Measurements from ENCODE around the gene WWOX.
"Not testable (repeated sequence)": the region's sequence is repeated elsewhere in the genome, so short reads cannot be mapped to it uniquely, and the experiment has no call there.

Gene WWOX

GRCh38 chr16:78502812-78503350 lies 403.4 kb downstream of the WWOX start:
- no peak for DNase-seq (ENCODE audit: low spot score)

- DNase-seq (ENCODE audit: low spot score) = peak; percentile 47
These were observed 404.1 kb downstream of the WWOX start for GRCh38 chr16:78503602-78504001.

- no peak for DNase-seq (ENCODE audit: low spot score)
These were observed 405.0 kb downstream of the WWOX start for GRCh38 chr16:78504401-78504851.

- DNase-seq (ENCODE audit: low spot score) = no peak
These were observed 405.6 kb downstream of the WWOX start for GRCh38 chr16:78505036-78505435.

DNA sequence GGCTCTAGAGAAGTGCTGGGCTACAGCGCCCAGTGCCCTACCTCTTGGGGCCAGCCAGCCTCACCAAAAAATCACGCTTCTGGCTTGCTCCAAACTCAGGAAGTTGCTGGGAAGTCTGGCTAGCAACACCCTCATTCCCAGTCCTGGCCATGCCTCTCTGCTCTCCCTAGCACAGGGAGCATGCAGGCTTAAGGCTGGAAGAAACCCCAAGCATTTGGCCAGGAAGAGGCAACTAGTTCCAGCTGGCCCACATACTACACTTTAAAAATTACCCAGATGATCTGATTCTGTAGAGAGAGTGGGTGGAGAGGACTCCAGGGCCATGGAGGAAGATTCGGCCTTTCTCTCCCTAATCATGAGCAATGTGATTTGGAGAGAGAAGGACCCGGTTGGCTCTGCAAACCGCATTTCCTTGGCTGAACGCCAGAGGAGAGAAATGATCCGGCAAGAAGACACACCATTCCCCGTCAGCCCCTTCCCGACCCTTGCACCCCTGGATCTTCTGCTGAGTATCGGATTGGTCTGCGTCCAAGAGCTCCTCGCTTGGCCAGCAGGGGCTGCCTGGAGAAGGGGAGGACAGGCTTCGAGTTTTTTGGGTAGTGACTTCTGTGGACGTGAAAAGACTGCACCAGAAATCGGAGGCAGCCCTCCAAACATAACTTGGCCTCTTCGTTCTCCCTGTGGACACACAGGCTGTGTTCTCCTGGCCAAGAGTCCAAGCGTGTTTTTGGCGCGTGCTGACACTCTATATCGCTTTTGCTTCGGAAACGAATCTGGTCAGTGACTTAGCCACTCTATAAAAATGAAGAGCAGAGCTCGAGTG lies 406.3 kb downstream of the WWOX start:
- DNase-seq (ENCODE audit: low spot score) = peak; percentile 34

- no peak for DNase-seq (ENCODE audit: low spot score)
These were observed 407.1 kb downstream of the WWOX start for GRCh38 chr16:78506367-78507193.

DNA sequence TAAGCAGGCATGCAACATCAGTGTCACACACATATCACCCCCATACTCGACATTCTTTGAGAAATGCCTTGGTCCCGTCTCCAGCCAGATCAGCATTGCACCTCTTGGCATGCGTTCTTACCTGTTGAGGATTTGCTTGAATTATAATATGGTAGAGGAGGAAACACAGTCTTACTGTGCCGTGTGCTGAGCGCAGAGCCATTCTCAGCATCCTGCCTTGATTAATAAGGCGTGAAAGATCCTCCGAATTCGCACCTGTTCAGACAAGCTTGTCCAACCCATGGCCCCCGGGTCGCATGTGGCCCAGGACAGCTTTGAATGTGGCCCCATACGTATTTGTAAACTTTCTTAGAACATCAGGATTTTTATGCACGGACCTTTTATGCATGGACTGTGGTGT lies 408.1 kb downstream of the WWOX start:
- DNase-seq (ENCODE audit: low spot score) = no peak

DNA sequence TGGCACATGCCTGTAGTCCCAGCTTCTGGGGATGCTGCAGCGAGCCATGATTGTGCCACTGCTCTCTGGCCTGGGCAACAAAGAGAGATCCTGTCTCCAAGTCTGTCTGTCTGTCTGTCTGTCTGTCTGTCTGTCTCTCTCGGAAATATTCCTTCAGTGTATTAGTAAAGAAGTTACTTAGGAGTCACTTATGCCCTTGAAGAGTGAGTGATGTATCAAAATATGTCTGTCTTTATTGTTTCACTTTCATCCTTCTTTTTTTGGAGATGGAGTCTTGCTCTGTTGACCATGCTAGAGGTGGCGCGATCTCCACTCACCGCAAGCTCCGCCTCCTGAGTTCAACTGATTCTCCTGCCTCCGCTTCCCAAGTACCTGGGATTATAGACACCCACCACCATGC lies 410.5 kb downstream of the WWOX start:
- DNase-seq (ENCODE audit: low spot score) = no peak

DNA sequence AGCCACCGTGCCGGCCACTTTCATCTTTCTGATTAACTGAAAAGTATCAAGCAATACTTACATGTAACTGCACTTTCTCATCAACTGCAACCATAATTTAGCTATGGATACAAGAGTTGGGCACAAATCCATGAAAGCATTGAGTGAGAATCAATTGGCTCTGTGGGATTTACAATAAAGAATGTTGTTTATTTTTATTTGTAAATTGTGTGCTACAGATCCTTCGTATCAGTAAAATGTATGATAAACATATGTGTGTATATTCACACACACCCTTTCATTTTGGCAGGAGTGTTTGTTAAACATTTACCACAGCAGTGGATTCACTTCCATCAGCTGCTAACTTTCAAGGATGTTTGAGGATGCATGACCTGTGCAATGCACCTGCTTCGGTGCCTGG lies 411.0 kb downstream of the WWOX start:
- no peak for DNase-seq (ENCODE audit: low spot score)

DNA sequence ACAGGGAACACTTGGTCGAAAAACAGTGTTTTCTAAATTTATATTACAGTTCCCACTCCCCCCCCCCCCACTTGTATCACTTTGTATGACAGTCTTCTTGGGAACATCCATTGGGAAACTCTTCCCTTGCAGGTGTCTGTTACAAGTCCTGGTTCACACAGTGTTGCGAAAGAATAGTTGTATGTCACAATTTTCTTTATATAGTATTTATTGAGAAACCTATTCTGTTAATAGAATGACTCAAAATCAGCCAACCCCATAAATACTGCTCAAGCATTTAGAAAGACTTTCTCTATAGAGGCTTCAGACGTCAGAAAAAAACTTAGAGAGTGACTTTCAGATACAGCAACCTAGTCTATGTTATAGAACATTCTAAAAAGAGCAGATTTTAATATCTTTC lies 414.4 kb downstream of the WWOX start:
- no peak for DNase-seq (ENCODE audit: low spot score)

- not testable (repeated sequence) for DNase-seq (ENCODE audit: low spot score)
These were observed 415.4 kb downstream of the WWOX start for GRCh38 chr16:78514888-78515287.

GRCh38 chr16:78515421-78515820 lies 416.0 kb downstream of the WWOX start:
- DNase-seq (ENCODE audit: low spot score) = no peak

DNA sequence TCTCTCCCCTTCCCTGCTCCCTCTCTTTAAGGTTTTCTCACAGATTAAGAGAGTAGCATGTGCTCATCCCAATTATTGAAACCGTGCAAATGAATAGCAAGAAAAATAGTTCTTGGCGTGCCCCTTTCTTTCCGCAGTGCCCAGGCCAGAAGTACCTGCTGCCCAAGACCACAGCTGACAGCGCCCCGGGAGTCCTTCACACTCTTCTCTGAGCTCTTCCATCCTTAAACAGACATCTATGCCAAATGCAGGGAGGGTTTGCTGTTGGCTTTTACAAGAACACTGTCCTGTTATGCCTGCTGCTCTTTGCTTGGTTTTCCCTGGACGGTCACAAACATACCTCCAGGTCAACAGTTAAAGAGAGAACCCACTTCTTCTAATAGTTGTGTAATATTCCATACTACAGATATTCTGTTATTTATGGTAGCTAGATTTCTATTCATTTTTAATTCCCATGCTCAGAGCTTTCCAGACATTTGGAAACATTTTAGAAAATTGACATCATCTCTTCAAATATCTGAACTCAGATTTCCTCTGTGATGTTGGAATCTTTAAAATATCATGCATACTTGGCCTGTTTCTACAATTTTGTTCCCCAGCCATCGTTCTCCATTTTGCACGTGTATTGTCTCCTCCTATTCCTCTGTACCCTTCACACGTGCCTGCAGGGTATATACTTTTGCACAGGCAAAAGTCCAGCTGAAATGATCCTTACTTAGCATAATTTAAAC lies 416.7 kb downstream of the WWOX start:
- DNase-seq (ENCODE audit: low spot score) = no peak

- DNase-seq (ENCODE audit: low spot score) = no peak
These were observed 420.4 kb downstream of the WWOX start for GRCh38 chr16:78519896-78520295.

GRCh38 chr16:78520470-78520869 lies 421.0 kb downstream of the WWOX start:
- no peak for DNase-seq (ENCODE audit: low spot score)

- no peak for DNase-seq (ENCODE audit: low spot score)
These were observed 422.9 kb downstream of the WWOX start for GRCh38 chr16:78522327-78522726.

DNA sequence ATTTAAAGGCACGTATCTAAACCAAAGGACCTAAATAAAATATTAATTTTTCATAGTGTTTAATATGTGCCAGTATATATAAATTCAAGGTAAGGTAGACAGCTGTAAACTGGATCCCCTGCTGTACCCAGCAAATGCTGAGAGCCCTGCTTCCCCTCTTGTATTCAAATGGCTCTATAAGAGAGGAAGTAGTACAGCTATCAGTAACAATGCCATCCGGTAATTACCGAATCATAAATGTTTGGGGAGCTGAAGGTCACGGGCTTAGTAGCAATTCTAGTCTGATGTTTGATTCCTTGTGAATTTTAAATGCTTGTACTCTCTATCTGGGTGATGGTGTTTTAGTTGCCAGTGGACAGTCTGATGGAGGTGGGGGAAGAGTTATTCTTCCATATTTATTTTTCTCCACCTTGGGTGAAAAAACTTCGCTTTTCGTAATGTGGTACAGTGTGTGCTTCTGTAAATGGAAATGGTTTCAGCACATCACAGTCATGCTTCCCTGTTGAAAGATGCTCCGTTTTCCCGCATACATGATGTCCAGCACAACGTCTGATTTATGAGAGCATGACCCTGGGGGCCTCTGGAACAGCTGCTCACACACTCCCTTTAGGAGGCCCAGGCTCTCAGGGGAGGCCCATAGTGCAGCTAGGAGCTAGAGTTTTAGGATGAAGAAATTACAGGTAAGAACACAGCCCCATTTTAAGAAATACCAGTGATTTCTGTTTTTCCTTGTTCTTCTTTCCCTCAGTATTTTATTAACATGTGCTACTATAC lies 423.9 kb downstream of the WWOX start:
- DNase-seq (ENCODE audit: low spot score) = no peak

DNA sequence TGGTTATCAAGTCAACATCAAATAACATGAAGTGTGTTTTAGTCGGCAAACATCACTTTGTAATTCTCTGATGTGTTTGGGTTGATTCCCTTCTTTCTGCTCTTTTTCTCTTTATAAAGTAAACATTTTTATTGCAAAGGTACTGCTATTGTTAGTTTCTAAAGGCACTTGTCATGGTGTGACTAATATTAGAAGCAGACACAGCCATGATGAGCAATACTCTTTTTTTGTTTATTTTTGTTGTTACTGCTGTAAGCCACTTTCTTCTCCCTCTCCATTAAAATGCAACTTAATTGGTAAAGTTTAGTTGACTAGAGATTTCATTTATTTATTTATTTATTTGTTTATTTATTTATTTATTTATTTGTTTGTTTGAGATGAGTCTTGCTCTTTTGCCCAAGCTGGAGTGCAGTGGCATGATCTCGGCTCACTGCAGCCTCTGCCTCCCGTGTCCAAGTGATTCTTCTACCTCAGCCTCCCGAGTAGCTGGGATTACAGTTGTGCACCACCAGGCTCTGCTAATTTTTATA lies 424.7 kb downstream of the WWOX start:
- DNase-seq (ENCODE audit: low spot score) = no peak

DNA sequence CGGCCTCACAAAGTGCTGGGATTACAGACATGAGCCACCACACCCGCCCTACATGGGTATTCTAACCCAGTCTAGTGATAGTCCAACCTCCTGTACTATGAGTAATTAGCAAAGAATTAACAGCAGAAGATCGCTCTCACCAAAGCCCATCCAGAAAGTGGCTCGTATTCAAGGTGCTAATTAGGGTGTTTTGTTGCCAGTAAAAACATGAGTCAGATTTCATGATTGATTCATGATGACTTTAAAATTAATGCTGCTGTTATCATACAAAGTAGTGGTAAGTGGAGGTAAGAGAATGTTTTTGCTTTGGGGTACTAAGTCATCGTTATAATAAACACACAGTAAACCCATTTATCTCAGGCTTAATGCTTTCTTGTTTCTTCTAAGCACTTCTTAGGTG lies 428.8 kb downstream of the WWOX start:
- DNase-seq (ENCODE audit: low spot score) = no peak

GRCh38 chr16:78529881-78530280 lies 430.4 kb downstream of the WWOX start:
- DNase-seq (ENCODE audit: low spot score) = no peak

GRCh38 chr16:78530283-78530682 lies 430.8 kb downstream of the WWOX start:
- no peak for DNase-seq (ENCODE audit: low spot score)

All from AG08395 (cell line).